Adrenal gland (tissue), 12 donors: ENCODE measurements around the gene WT1. TPM values are rescaled to one million over a fixed set of nuclear protein-coding genes. Genes with fewer than 3 reads are reported as not detected.
A peak's percentile ranks its signal among the peaks of the same experiment; 100 is the strongest.

Experiments used
- DNase-seq, 7 donors: peaks; one replicate each; pipeline ENCODE4 v3.0.0-alpha.2; 2019 to 2020
- H3K27ac ChIP-seq, 5 donors: fragments of 200-600 bp; sonication (generic) in 4 of 5; 1 replicate in 3 of 5; 2 replicates in 2 of 5; pipeline versions ENCODE4 v1.5.1 to v1.8.0; 2016 to 2020; ENCODE audit warnings: mild to moderate bottlenecking in 1 of 5
- H3K27me3 ChIP-seq: fragments of 200-600 bp; 2 replicates; pipeline ENCODE4 v1.8.0; 2021
- H3K36me3 ChIP-seq, 2 donors: fragments of 200-600 bp; replicated peaks in 1 of 2; 1 replicate in 1 of 2; 2 replicates in 1 of 2; pipeline versions ENCODE4 v1.5.1 to v1.8.0; 2018 to 2022
- H3K4me1 ChIP-seq, 2 donors: fragments of 200-600 bp; replicated peaks in 1 of 2; 1 replicate in 1 of 2; 2 replicates in 1 of 2; pipeline versions ENCODE4 v1.5.1 to v1.8.0; 2018 to 2021
- H3K4me3 ChIP-seq, 4 donors: fragments of 200-600 bp; sonication (generic) in 3 of 4; one replicate each; pipeline ENCODE4 v1.5.1; 2016 to 2018
- H3K9me3 ChIP-seq, 3 donors: fragments of 200-600 bp; sonication (generic) in 1 of 3; replicated peaks in 1 of 3; 1 replicate in 2 of 3; 2 replicates in 1 of 3; pipeline versions ENCODE4 v1.5.1 to v1.8.0; 2016 to 2021
- POLR2A ChIP-seq, 2 donors: fragments of 450-650 bp; IDR thresholded peaks; one replicate each; pipeline ENCODE4 v1.6.1; 2017; ENCODE audit warnings: antibody characterized with exemption in 2 of 2, mild to moderate bottlenecking in 2 of 2, moderate library complexity in 1 of 2
- WGBS, 4 donors: extraction: QIAGEN DNeasy Blood & Tissue Kit in 2 of 4; methylation state at CpG; one replicate each; pipeline versions ENCODE4 v1.1.5 to v1.1.7; 2013 to 2017; 5-methylcytosine and 5-hydroxymethylcytosine counted together
- intact Hi-C, 2 donors: fragments of 100-400 bp; cut with DNase I; formaldehyde crosslinking; loops; one replicate each; pipeline versions ENCODE4 v1.14.1 to v1.15.0; 2022 to 2023
- polyA plus RNA-seq, 3 donors: library from polyadenylated mRNA; stranded (reverse); fragments of 200-250 nt in 2 of 3; fragments of 350-450 nt in 1 of 3; fragmentation: Illumina TruSeq in 1 of 3; extraction: RNeasy Lipid Tissue Mini Kit (QIAGEN cat#74804) in 1 of 3; gene quantifications; one replicate each; pipeline ENCODE4 v1.2.3, GENCODE V29; 2013 to 2014
- total RNA-seq, 9 donors: library from RNA; depleted of rRNA in 4 of 9; stranded (reverse); fragments of >200 nt in 4 of 9; fragments of 120-200 nt in 1 of 9; fragmentation: NEBNext Ultra II Directional in 1 of 9; extraction: Animal tissue kit (Norgen Biotek cat#: 25700) in 1 of 9; gene quantifications; one replicate each; pipeline versions ENCODE4 v1.1.0 to v1.2.4, GENCODE V29; 2013 to 2023
- TF ChIP-seq, protein P1 (sequence below), 6 experiments: fragments of 450-650 bp in 4 of 6; fragments of 200-600 bp in 2 of 6; sonication (generic) in 1 of 6; IDR thresholded peaks; 1 replicate in 5 of 6; 2 replicates in 1 of 6; pipeline versions ENCODE4 v1.5.1 to v1.8.0; 2016 to 2021; ENCODE audit warnings: antibody characterized with exemption in 6 of 6, mild to moderate bottlenecking in 2 of 6, moderate library complexity in 1 of 6
- donor health status: healthy with polysubstance abuse.
- donor health status: Bipolar disorder and iron deficiency.
- donor health status: DM: yes; HTN: yes; CAD: no.
- donor health status: DM: no; HTN: no; CAD: no.
- donor health status: DM: no; HTN: no; CAD: no.
- donor health status: DM: yes; HTN: yes; CAD: no.

The WT1 gene
- total and polyA plus RNA-seq, 12 donors = 0.14 to 2.8 (median 0.39) TPM; not detected in 3

DNA sequence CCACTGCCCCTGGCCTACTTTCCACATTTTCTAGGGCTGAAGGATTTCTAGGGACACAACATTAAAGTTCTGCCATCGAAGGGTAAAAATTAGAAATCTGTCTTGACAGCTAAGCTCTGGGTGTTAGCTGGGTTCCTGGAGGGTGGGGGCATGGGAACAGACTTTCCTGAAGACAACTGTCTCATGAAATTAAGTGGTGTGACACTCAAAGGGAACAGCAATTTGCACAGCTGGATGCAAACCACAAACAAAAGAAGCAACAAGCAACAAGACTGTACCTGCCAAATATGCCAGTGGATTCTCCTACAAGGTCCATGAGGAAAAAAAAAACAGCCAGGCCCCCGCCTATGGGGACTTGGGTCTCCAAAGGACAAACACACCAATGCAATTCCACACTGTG, 32.5 kb downstream of the WT1 start:
- Histone ChIP-seq H3K27me3 (peaks cover 10% of the 10 kb centered on the region), H3K36me3 (no peaks in the 10 kb centered on the region), H3K27ac (no peak overlapping the region), H3K4me1 (no peaks in the 10 kb centered on the region), H3K9me3 (no peaks in the 10 kb centered on the region), H3K4me3 (no peak overlapping the region)
- TF ChIP-seq, protein P1, sequence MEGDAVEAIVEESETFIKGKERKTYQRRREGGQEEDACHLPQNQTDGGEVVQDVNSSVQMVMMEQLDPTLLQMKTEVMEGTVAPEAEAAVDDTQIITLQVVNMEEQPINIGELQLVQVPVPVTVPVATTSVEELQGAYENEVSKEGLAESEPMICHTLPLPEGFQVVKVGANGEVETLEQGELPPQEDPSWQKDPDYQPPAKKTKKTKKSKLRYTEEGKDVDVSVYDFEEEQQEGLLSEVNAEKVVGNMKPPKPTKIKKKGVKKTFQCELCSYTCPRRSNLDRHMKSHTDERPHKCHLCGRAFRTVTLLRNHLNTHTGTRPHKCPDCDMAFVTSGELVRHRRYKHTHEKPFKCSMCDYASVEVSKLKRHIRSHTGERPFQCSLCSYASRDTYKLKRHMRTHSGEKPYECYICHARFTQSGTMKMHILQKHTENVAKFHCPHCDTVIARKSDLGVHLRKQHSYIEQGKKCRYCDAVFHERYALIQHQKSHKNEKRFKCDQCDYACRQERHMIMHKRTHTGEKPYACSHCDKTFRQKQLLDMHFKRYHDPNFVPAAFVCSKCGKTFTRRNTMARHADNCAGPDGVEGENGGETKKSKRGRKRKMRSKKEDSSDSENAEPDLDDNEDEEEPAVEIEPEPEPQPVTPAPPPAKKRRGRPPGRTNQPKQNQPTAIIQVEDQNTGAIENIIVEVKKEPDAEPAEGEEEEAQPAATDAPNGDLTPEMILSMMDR (IDR thresholded peaks at IDR 0.05) = no peak
- no peak for TF ChIP-seq POLR2A (IDR thresholded peaks at IDR 0.05)
- DNase-seq = peak in 1 of 7 donors; percentile 7
- intact Hi-C loops = no loop called here
- 62 to 85% (median 78%) methylated on average over 2 of the region's 2 CpGs for WGBS, 4 donors

DNA sequence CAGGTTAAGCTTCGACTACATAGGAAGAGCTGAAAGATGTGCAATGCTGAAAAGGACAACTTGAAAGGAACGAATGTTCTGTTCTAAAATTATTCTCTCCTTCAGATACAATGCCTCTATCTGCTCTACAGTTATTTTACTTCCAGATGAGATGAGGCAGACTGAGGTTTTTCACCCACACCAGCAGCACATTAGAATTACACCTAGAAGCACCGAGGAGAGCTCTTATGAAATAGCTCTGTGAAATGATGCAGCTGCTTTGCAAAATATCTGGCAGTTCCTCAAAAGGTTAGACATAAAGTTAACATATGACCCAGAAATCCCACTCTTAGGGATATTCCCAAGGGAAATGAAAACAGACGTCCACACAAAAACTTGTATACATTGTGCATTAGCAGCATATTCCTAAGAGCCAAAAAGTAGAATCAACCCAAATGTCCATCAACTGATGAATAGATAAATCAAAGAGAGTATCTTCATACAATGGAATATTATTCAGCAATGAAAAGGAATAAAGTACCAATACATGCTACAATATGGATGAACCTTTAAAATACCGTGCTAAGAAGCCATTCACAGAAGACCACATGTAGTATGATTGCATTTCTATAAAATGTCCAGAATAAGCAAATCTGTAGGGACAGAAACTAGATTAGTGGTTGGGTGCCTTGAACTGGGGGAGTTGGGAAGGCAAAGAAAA, 34.5 kb downstream of the WT1 start:
- no peaks in the 10 kb centered on the region for H3K36me3 ChIP-seq
- no peaks in the 10 kb centered on the region for H3K9me3 ChIP-seq
- WGBS, 4 donors = 48 to 64% (median 54%) methylated on average over 5 of the region's 5 CpGs
- peaks cover 10% of the 10 kb centered on the region for H3K27me3 ChIP-seq
- TF ChIP-seq POLR2A (IDR thresholded peaks at IDR 0.05) = no peak
- TF ChIP-seq, protein P1 (IDR thresholded peaks at IDR 0.05) = no peak
- no peak for DNase-seq
- no peak overlapping the region for H3K27ac ChIP-seq
- no peaks in the 10 kb centered on the region for H3K4me1 ChIP-seq
- no peak overlapping the region for H3K4me3 ChIP-seq
- intact Hi-C loops = no loop called here

DNA sequence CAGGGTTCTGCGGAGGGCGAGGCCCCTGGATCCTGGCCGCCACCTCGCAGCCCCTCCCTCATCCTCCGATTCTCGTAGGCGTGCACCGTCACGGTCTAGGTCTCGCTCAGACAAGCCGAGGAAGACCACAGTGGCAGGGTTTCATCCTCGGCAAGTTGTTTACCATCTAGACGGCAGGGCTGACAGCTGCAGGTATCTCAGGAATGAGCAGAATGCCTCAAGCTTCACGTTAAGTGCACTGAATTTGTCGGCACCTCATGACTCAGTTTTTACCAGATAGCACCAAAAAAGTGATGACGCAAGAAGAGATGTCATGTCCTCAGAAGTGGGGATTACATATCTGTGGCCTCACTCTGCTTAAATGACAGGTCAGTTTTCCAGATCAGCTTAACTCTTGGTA, 35.1 kb downstream of the WT1 start:
- Histone ChIP-seq H3K4me3 (no peak overlapping the region), H3K9me3 (no peaks in the 10 kb centered on the region), H3K4me1 (no peaks in the 10 kb centered on the region), H3K36me3 (no peaks in the 10 kb centered on the region), H3K27ac (no peak overlapping the region), H3K27me3 (peaks cover 10% of the 10 kb centered on the region)
- intact Hi-C loops = no loop called here
- 31 to 52% (median 40%) methylated on average over 9 to 16 of the region's 16 CpGs for WGBS, 4 donors
- TF ChIP-seq, protein P1 (IDR thresholded peaks at IDR 0.05) = no peak
- no peak for TF ChIP-seq POLR2A (IDR thresholded peaks at IDR 0.05)
- peak in 1 of 7 donors; percentile 14 for DNase-seq

DNA sequence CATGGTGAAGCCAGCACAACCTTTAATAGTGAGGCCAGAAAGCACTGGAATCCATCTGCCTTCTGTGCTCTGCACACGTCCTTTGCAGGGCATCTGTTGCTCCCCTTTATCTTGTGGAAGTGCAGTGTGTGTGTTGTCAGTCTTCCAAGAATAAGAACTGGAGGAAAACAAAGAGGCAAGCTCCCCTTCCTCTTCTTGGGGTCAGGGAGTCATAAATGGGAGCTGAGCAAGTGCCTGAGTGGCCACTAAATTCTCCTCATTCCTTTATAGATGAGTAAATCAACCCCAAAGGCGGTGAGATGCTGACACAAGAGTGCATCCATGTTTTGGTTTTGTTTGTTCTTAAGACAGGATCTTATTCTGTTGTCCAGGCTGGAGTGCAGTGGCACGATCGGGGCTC, 38.3 kb downstream of the WT1 start:
- H3K27ac ChIP-seq = no peak overlapping the region
- TF ChIP-seq, protein P1 (IDR thresholded peaks at IDR 0.05) = no peak
- no peak for TF ChIP-seq POLR2A (IDR thresholded peaks at IDR 0.05)
- intact Hi-C loops = no loop called here
- H3K9me3 ChIP-seq = no peaks in the 10 kb centered on the region
- peaks cover 10% of the 10 kb centered on the region for H3K27me3 ChIP-seq
- DNase-seq = peak in 1 of 7 donors; percentile 1
- no peaks in the 10 kb centered on the region for H3K4me1 ChIP-seq
- no peak overlapping the region for H3K4me3 ChIP-seq
- 58 to 76% (median 72%) methylated on average over 4 of the region's 4 CpGs for WGBS, 4 donors
- no peaks in the 10 kb centered on the region for H3K36me3 ChIP-seq
